GM12878 (cell line): ENCODE results near the gene MBNL1. TPM values are rescaled to one million over a fixed set of nuclear protein-coding genes. Genes with fewer than 3 reads are reported as not detected.

Experiments
- ATAC-seq: fragments of 200-7000 bp; cut with Tn5 transposase; 3 replicates; pipeline ENCODE4 v1.9.1; 2020; ENCODE audit warnings: mild to moderate bottlenecking, moderate library complexity
- BruUV-seq: library from RNA; stranded (reverse); fragments of 400-500 nt; replicated peaks from 2 replicates; lab custom pipeline; 2021; lab: Mats Ljungman, UMichigan
- CTCF ChIA-PET: fragments of 300-600 bp; sonication (Branson Sonifier 250); formaldehyde crosslinking; extraction: SDS; loops from one replicate; lab custom pipeline; 2021; ENCODE audit warnings: inconsistent platforms; lab: Yijun Ruan, JAX
- POLR2A ChIA-PET: fragments of 350-600 bp; formaldehyde crosslinking; extraction: SDS; loops from one replicate; lab custom pipeline; 2021; ENCODE audit warnings: inconsistent platforms; lab: Charles Lee
- RAD21 ChIA-PET: fragments of 300-600 bp; sonication (Branson Sonifier 250); formaldehyde crosslinking; loops from one replicate; lab custom pipeline; 2023; ENCODE audit warnings: antibody characterized with exemption; ENCODE audit not compliant: unreplicated experiment; lab: Charles Lee
- SMC1A ChIA-PET: fragments of 300-600 bp; sonication (Branson Sonifier 250); formaldehyde crosslinking; loops from one replicate; lab custom pipeline; 2023; ENCODE audit not compliant: unreplicated experiment, uncharacterized antibody; lab: Charles Lee
- DNase-seq: peaks from one replicate; pipeline ENCODE4 v3.0.0-alpha.2; 2011; ENCODE audit warnings: low read depth, low spot score
- FAIRE-seq: peaks from 3 replicates; lab custom pipeline; 2011; peaks lifted over from hg19 to GRCh38; lab: Jason Lieb, UNC
- H2AFZ ChIP-seq: 2 replicates; pipeline ENCODE4 v1.6.0; 2011; ENCODE audit warnings: low read depth, low read length, control low read depth; ENCODE audit not compliant: control insufficient read depth
- H3K27ac ChIP-seq: 2 replicates; pipeline ENCODE4 v1.5.1; 2011; ENCODE audit warnings: control low read depth; ENCODE audit not compliant: control insufficient read depth, insufficient read depth
- H3K27me3 ChIP-seq, 2 experiments: replicated peaks in 1 of 2; 2 replicates each; pipeline versions ENCODE4 v1.6.0 to v1.6.1; 2011; ENCODE audit warnings: low read length in 1 of 2; ENCODE audit not compliant: control insufficient read depth in 2 of 2, insufficient read depth in 2 of 2
- H3K36me3 ChIP-seq, 2 experiments: 2 replicates each; pipeline ENCODE4 v1.5.1; 2011; ENCODE audit warnings: low read length in 1 of 2; ENCODE audit not compliant: control insufficient read depth in 2 of 2, insufficient read depth in 2 of 2
- H3K4me1 ChIP-seq: 2 replicates; pipeline ENCODE4 v1.6.1; 2011; ENCODE audit warnings: mild to moderate bottlenecking, low read length, moderate library complexity, mixed read lengths; ENCODE audit not compliant: control insufficient read depth, insufficient read depth
- H3K4me2 ChIP-seq: 2 replicates; pipeline ENCODE4 v1.6.0; 2011; ENCODE audit warnings: control low read depth; ENCODE audit not compliant: control insufficient read depth, insufficient read depth
- H3K4me3 ChIP-seq: fragments of 200-600 bp; sonication (generic); 2 replicates; pipeline ENCODE4 v1.5.1; 2016
- H3K79me2 ChIP-seq: 2 replicates; pipeline ENCODE4 v1.6.0; 2011; ENCODE audit warnings: low read length; ENCODE audit not compliant: control insufficient read depth, insufficient read depth
- H3K9ac ChIP-seq: 2 replicates; pipeline ENCODE4 v1.8.0; 2011; ENCODE audit warnings: low read length, control low read depth, mixed read lengths; ENCODE audit not compliant: control insufficient read depth, insufficient read depth
- H3K9me3 ChIP-seq: replicated peaks from 3 replicates; pipeline ENCODE4 v1.5.1; 2011; ENCODE audit warnings: mild to moderate bottlenecking, low read length; ENCODE audit not compliant: control insufficient read depth, insufficient read depth
- H4K20me1 ChIP-seq: 2 replicates; pipeline ENCODE4 v1.6.0; 2011; ENCODE audit not compliant: control insufficient read depth, insufficient read depth
- IKZF1 ChIP-seq: fragments of 450-650 bp; conservative IDR thresholded peaks from 2 replicates; pipeline ENCODE4 v1.6.1; 2017; ENCODE audit warnings: antibody characterized with exemption, mild to moderate bottlenecking
- MEF2B ChIP-seq: fragments of 450-650 bp; IDR thresholded peaks from 2 replicates; pipeline ENCODE4 v1.6.1; 2018; ENCODE audit warnings: mild to moderate bottlenecking, moderate library complexity; ENCODE audit not compliant: partially characterized antibody, poor library complexity, severe bottlenecking
- ZNF687 ChIP-seq: fragments of 450-650 bp; IDR thresholded peaks from 2 replicates; pipeline ENCODE4 v1.6.1; 2017; ENCODE audit warnings: mild to moderate bottlenecking, moderate library complexity
- WGBS: methylation state at CpG from one replicate; pipeline ENCODE4 v1.1.6; 2016; ENCODE audit warnings: low lambda C conversion rate; ENCODE audit not compliant: insufficient replicate concordance, insufficient coverage; ENCODE audit errors: missing lambda C conversion rate; 5-methylcytosine and 5-hydroxymethylcytosine counted together
- in situ Hi-C: fragments of 300-500 bp; cut with MboI; formaldehyde crosslinking; loops from 9 replicates; pipeline ENCODE4 v1.14.3; 2018; ENCODE audit warnings: mixed read lengths
- intact Hi-C: fragments of 100-400 bp; cut with micrococcal nuclease; formaldehyde crosslinking; loops from one replicate; pipeline ENCODE4 v1.14.2; 2022; ENCODE audit not compliant: unreplicated experiment
- polyA plus RNA-seq, 11 experiments: library from polyadenylated mRNA; depleted of rRNA in 4 of 11; unstranded in 6 of 11; stranded (reverse) in 5 of 11; fragments of >200 nt; fragmentation: Nextera tagmentation in 4 of 11; fragmentation: Illumina TruSeq in 1 of 11; extraction: Ambion mirVana in 4 of 11; extraction: Trizol in 1 of 11; gene quantifications; 1 replicate in 1 of 11; 2 replicates in 10 of 11; pipeline versions ENCODE4 v1.2.1 to v1.2.3, GENCODE V29; 2011 to 2016; ENCODE audit warnings: inconsistent platforms in 2 of 11, missing spikeins in 2 of 11, low read depth in 1 of 11
- total RNA-seq, 4 experiments: library from RNA; depleted of rRNA in 3 of 4; stranded (reverse); fragments of >200 nt in 3 of 4; fragmentation: Illumina TruSeq in 1 of 4; extraction: Trizol in 1 of 4; gene quantifications; 2 replicates each; pipeline versions ENCODE4 v1.2.1 to v1.2.3, GENCODE V29; 2013 to 2021

MBNL1 gene
- total and polyA plus RNA-seq, 10 of the 15 experiments (the other 5 are each of a cell fraction or from before 2014, with no cell fraction given) = 59.6 to 337 (median 143) TPM

- no peak for TF ChIP-seq ZNF687
- TF ChIP-seq IKZF1 = no peak
Observed at GRCh38 chr3:152327203-152327602, 58.5 kb downstream of the MBNL1 start (continued).

GRCh38 chr3:152328841-152329240 is 60.1 kb downstream of the MBNL1 start:
- Histone ChIP-seq H3K79me2 (peaks cover 93% of the 10 kb centered on the region), H3K9me3 (peaks cover 8% of the 10 kb centered on the region), H3K36me3 (peaks cover 0 to 12% of the 10 kb centered on the region in 2 experiments; a peak in 1 of 4 replicates), H4K20me1 (no peaks in the 10 kb centered on the region), H2AFZ (no peak overlapping the region), H3K4me1 (peaks cover 24% of the 10 kb centered on the region), H3K4me3 (no peak overlapping the region), H3K27ac (no peak overlapping the region; the same call in 1 of the 2 replicates), H3K27me3 (no peaks in the 10 kb centered on the region), H3K4me2 (no peak overlapping the region), H3K9ac (no peak overlapping the region)
- SMC1A ChIA-PET = interaction anchor here (0.6 to 3.4 kb wide), 13 partner anchors 10 to 145 kb away, joined by 3 to 13 read pairs (median 4); no protein-coding TSS in a partner anchor
- no peak for TF ChIP-seq MEF2B
- WGBS = 54% methylated on average over 3 of the region's 3 CpGs
- in situ Hi-C loops = no loop called here
- DNase-seq (no peak), ATAC-seq (no peak), FAIRE-seq (no peak)
- CTCF ChIA-PET = interaction anchor here (0.9 to 1.4 kb wide), 4 partner anchors 9 to 129 kb away, joined by 3 to 4 read pairs (median 4); no protein-coding TSS in a partner anchor
- RAD21 ChIA-PET = interaction anchor here (0.6 to 1.4 kb wide), 8 partner anchors 8 to 146 kb away, joined by 3 to 5 read pairs (median 3); no protein-coding TSS in a partner anchor
- TSS peak; percentile 14 for BruUV-seq
- intact Hi-C loops = no loop called here
- POLR2A ChIA-PET = interaction anchor here (0.6 to 1.2 kb wide), 3 partner anchors 12 to 190 kb away, joined by 3 read pairs; no protein-coding TSS in a partner anchor
